GM19397 (cell line): ENCODE results near the gene PRLR.
"Not testable (repeated sequence)": the region's sequence is repeated elsewhere in the genome, so short reads cannot be mapped to it uniquely, and the experiment has no call there.

Experiments used
- ATAC-seq: cut with Tn5 transposase; IDR thresholded peaks from one replicate; pipeline ENCODE4 v1.9.1; 2021; ENCODE audit warnings: mild to moderate bottlenecking, moderate library complexity; ENCODE audit not compliant: unreplicated experiment

PRLR gene

DNA sequence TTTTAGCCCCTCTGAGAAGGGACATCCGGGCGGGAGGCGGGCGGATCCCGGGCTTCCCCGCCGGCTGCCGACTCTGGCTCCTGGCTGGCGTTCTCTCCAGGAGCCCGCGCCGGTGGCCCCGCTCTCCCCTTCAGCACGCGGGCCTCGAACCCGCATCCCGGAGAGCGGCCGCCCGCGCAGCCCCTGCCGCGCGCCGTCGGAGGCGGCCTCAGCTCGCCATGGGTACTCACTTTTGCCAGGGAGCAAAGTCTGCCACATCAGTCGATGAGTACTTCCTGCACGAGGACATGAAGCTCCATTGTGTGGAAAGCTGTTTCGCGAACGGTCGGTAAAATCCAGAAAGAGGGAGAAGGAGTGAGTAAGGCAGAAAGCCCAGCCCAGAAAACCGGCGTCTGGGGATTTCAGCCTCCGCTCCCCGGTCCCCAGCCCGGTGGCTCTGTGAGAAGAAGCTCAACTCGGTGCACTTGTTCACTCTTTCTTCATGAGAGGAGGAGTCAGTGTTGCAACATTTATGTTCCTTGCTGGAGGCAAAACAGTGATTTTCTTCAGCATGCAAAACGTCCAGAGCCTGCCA is at the start of gene PRLR:
PRLR (minus strand) TSS at position 450 of the 574 bp plus-strand sequence. CDS start 140,867 bp downstream, outside the sequence.
- peak; percentile 35 for ATAC-seq

DNA sequence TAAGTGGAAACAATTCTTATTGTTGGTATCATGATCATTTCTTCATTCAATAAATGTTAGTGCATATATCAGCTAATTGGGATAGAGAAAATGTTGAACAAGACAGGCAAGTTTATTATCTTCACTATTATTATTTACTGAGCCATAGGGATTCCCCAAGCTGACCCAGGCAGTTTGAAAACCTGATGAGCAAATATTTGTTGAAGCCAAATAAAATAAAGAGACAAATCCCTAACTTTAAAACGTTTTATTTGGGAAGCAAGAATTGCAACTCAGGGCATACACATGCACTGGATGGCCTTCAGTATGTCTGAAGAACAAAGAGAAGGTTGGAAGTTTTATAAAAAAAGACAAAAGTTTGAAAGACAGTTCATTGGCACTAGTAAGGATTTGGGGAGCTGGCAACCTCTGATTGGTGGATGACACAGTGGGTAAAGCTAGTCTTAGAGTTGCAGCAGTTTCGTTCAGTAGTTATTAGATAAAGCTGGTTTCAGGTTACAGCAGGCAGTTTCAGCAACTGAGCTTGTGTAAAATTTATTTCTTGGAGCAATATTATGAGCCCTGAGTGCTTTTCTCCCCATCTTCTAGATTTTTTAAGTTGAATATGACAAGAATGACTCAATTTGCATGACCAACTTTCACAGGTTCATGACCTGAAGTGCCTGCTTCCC is 44.7 kb upstream of the PRLR start:
- ATAC-seq, result no peak

DNA sequence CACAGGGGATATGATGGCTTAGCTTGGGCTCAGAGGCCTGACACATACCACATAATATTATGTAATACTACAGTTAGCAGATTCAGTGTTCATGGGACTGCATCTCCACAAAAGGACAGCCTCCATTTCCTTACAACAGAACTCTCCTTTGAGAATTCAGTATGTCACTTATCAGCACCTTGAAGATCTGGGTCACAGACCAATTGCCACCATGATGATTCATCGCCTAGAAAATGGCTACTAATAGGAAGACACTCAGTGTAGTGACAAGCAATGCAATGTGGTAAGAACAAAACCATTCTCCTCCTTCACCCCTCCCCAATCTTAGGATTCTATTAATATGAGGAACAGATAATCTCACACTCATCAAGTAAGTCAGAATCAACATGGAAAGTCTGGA is 38.7 kb upstream of the PRLR start:
- no peak for ATAC-seq

DNA sequence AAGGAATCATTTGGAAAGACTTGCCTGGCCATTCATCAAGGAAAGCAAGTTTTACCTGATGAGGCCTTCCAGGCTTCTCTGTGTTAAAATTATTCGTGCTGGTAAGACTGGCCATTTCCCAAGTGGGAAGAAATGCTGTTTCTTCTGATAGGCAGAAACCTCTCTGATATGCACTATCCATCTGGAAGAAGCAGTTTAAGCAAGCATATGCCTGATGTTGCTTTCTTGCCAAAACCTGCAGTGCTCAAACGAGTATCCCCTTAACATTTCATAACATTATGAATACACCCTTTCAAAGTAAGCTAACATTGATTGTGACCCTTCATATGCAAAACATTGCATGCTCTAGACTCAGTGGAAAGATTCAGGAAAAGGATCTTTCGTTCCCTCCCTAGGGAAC is 36.0 kb upstream of the PRLR start:
- ATAC-seq, result no peak

DNA sequence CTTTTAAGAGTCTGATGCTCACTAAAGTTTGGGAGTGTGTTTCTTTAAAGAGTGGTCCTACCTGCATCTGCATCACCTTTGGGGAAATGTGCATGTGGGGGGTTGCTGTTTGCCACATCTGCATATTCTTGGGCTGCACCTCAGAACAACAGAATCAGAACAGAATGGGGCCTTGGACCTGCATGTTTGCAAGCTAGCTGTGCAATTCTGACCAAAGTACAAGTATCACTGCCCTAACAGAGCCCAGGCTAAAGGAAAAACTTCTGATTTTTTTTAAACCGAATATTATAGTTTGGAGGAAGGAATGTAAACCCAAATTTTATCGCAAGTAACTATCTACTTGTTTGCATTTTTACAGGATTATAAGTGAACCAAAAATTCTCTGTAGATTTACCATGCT is 34.2 kb upstream of the PRLR start:
- no peak for ATAC-seq

DNA sequence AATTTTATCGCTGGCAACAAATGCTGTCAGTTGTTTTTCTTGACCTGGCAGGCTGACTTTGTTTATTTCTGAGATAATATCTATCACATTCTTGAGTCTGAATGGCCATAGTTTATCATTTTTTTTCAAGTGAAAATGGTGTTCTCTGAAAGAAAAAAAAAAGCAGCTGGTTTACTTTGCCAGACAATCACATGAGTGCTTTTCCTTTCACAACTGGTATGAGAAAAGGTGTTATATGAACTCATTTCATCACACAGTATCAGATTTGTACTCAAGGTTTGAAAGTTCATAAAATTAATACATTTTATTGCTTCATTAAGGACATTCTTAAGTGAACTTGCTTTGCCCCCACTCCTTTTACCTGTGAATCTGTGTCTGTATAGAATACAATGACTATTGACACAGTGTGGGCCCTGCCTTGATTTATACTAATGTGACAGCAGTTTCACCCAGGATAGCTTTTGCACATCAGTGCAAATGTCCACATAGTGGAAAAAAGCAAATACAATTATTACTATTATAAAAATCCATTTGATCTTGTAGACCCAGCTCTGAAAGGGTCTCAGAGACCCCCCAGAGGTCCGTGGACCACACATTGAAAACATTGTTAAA is 33.1 kb upstream of the PRLR start:
- no peak for ATAC-seq

DNA sequence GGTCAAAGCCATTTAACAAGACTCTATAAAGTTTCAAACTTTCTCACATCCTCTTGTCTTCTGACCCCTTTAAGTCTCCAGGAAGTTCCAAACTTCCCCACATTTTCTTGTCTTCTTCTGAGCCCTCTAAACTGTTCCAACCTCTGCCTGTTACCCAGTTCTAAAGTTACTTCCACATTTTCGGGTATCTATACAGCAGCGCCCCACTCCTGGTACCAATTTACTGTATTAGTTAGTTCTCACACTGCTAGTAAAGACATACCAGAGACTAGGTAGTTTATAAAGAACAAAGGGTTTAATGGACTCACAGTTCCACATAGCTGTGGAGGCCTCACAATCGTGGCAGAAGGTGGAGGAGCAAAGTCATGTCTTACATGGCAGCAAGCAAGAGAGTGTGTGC is 23.3 kb upstream of the PRLR start:
- no peak for ATAC-seq

DNA sequence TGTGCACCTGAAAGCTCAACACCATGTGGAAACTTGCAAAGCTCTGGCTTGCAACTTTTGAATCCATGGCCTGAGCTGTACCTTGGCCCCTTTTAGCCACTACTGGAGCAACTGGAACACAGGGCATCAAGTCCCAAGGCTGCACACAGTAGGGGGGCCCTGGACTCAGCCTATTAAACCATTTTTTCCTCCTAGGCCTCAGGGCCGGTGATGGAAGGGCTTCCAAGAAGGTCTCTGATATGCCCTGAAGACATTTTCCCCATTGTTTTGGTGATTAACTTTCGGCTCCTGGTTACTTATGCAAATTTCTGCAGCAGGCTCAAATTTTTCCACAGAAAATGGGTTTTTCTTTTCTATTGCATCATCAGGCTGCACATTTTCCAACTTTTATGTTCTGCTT is 22.7 kb upstream of the PRLR start:
- no peak for ATAC-seq

DNA sequence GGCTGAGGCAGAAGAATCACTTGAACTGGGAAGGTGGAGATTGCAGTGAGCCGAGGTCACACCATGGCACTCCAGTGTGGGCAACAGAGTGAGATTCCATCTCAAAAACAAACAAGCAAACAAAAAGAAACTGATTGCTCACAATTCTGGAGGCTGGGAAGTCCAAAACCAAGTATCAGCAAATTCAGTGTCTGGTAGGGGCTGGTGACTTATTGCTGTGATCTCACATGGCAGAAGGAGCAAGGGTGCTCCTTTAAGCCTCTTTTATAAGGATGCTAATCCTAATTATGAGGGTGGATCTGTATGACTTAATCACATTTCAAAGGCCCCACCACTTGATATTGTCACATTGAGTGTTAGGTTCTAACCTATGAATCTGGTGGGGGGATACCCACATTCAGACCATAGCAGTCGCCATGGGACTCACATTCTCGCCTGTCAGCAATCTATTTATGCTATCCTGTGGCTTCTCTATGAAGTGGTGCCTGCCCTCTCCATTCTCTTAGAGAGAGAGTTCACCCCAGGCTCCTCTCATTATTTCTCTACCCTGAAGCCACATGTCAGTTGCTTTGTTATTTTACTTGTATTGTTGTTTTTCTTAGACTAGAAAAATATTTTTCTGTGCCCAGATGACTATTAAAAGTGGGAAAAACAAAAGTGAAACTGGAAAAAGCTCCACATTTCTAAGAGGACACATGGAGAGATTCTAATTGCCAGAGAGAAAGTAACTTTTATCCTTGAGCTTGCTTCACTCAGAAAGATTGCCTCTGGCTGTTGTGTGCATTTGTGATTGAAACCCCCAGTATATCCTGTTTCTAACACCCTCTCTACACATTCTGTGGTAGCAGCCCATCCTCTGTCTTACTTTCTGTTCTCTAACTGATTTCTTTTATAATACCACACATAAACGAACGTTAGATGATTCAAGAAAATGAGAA is 18.8 kb upstream of the PRLR start:
- ATAC-seq, result no peak

DNA sequence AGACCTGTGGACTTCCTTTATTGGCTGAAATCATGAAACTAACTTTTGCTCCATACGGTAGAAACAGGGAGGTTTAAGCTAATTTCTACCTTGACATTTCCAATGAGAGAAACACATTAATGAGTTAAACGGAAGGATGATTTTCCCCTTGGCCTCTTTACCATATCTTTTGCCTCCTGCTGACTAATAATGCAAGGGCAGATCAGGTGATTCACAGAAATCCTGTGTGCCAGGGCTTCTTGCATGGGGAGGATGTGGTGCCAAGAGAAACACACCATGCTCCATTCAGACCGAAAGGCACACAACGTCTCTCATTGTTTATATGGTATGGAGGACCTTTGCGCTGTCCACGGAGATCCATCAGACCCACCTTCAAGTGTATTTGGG is 17.4 kb upstream of the PRLR start:
- no peak for ATAC-seq

DNA sequence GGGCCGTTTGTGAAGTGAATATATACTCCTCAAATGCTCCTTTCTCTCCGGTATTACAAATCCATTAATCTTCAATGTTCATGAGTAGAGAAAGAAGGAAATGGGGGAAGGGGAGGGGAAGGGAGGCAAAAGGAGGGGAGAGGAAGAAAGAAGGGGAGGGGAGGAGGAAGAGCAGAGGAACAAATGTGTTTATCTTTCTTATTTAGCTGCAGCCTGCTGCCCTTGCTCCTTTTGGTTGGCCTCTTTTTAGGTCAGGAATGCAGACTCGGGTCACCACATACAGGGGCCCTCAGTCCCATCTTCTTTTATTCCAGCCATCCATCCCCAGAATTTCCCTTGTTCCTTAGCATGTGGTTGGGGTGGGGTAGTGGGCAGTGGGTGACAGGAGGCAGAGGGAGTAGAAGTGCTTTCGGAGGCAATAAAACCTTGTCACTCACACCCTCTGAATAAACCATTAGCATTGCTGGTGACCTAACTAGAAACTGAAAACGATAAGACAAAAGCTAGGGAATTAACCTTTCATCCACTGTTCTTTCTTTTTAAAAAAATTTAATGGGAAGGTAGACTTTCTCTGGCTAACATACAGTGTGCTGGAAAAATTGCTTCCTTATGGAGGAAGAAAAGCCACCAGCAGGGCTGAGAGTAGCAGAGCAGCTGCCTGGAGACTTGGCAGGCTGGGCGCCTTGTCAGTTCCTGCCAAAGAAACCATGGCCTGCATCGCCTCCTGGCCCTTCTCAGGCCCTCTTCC is 16.8 kb upstream of the PRLR start:
- no peak for ATAC-seq

DNA sequence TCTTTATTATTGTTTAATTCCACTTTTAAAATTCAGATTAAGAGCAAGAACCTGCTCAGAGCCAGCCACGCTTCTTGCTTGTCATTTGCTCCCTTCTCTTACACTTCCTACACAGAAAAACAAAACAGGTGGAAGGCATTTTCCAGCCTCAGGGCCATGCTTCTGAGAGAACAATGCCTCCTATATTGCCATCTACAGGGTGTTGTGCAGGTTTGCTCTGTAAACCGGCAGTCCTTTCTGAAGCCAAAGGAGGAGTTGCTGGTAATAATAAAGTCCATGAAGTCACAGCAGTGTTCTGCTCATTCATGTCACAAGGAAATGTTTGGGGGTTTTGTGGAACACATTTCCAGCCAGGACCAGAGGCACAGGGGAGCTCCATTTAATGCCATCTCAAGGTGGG is 16.1 kb upstream of the PRLR start:
- no peak for ATAC-seq

DNA sequence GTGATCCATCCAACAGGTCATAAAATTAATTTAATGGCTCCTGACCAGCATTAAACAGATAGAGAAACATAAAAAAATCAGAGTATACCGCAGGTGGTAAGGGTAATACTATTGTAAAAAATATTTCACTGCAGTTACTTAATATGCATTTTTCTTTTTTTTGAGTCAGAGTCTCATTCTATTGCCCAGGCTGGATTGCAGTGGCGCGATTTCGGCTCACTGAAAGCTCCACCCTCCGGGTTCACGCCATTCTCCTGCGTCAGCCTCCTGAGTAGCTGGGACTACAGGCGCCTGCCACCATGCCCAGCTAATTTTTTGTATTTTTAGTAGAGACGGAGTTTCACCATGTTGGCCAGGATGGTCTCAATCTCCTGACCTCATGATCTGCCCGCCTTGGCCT is 15.1 kb upstream of the PRLR start:
- not testable (repeated sequence) for ATAC-seq

DNA sequence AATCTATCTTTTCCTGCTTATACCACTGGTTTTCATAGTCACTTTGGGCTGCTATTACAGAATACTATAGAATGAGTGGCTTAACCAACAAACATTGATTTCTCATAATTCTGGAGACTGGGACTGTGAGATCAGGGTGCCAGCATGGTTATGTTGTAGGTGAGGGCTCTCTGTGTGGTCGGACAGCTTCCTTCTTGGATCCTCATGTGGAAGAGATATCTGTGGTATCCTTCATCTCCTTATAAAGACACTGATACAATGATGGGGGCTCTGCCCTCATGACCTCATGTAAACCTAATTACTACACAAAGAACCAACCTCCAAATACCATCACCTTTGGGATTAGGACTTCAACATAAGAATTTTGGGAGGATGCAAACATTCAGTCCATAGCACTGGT is 13.9 kb upstream of the PRLR start:
- no peak for ATAC-seq

DNA sequence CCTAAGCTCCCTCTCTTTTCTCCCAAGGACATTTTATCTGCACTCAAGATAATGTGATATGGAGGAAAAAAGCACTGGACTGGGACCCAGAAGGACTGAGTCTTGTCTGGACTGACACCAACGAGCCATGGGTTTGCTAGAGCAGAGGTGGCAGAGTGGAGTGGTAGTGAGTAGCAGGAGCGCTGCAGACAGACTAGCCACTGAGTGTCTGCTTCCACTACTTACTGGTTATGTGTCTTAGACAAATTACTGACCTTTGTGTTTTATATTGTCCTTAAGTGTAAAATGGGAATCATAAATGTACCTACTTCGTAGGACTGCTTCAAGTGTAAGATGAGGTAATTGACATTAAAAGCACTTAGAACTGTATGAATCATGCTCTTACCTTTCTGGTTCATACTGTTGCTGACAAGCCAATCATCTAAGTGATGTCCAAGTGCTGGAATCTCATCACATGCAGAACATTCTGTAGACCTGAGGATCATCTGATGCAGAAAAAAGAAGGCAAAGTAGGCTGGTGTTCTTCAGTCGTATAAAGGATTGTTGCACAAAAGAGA is 12.5 kb upstream of the PRLR start:
- no peak for ATAC-seq

DNA sequence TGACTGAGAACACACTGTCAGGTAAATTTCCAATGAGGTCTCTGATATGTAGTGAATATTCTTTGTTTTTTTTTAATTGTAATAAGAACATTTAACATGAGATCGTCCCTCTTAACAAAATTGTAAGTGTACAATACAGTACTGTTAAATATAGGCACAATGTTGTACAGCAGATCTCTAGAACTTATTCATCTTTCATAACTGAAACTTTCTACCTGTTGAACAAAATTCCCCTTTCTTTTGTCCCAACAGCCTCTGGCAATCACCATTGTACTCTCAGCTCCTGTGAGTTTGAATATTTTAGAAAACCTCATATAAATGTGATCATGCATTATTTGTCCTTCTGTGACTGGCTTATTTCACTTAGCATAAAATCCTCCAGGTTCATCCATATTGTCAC is 10.6 kb upstream of the PRLR start:
- ATAC-seq, result no peak

DNA sequence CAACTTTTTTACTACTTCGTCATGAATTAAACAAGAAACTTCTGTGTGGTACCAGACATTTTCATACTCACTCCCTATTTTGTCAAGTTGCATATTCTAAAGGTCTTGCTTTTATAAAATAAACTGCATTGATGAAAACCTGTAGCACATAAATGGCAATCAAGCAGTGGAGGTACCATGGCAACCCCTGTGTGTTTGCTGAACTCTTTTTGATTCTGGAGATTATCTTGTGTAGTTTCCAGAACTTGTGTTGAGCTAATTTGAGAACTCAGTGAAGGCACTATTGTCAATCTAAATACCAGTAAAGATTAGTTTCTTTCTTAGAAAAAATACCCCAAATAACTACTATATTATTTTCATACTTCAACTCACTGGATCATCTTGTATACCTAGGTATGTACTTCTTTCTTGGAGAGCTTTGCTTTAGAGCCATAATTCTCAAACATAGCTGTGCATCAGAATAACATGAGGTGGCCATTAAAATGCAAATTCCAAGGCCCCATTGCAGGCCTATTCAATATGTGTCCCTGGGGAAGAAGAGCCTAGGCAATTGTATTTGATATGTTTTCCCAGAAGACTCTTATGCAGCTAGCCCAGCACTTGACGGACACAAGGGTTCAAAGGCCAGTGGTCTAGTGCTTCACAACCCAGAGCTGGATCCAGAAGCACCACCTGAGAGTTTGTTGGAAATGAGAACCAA is 9.8 kb upstream of the PRLR start:
- ATAC-seq, result no peak

DNA sequence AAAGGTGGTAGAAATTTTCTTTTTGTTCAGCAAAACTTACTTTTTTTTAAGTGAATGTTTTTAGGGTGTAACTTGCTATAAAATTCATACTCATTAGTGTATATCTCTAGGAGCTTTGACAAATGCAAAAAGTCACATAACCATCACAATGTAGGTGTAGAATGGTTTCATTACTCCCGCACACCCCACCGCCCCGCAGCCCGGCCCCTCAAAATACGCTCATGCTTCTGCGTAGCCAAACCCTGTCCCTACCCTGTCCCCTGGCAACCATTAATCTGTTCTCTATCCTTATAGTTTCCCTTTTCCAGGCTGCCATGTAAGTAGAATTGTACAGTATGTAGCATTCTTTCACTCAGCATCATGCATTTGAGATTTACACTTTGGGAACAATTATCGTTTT is 9.2 kb upstream of the PRLR start:
- ATAC-seq, result no peak

DNA sequence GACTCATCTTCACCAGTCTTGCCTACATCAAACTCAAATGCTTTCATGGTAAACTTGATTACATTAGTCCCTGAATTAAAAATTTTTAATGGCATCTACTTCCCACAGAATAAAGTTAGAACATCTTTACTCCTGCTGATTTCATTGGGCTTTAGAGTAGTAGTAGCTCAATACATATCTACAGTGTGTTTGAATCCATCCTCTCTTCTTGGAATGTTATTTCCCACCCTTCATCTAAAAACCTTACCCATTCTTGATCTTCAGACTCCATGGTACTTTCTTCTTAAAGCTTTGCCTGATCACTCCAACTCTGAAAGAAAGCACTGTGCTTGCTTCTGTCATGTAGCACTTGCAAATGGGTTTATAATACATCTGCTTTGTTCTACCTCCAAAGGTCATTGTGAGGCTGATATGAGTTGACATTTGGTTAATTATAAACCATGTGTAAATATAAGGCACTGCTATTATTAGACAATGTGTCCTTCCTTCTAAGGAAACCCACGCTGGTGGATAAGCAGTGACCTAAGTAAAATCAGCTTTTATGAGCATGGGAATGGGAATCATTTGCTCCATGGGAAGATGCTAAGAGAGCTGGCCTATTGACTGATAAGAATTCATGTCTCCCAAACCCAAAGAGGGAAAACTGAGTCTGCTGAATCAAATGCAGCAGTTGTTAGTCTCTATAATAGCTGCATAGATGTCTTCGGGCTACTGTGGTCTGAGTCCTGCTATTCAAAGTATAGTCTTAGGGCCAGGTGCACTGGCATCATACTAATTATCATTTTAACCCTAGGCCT is 7.5 kb upstream of the PRLR start:
- peak; percentile 70 for ATAC-seq
